NT2/D1 (cell line): Measurements from ENCODE around the gene ADAMTS2.

Experiments used
- SUZ12 ChIP-seq: IDR thresholded peaks from 2 replicates; pipeline ENCODE4 v1.6.1; 2011; ENCODE audit not compliant: insufficient read length, insufficient read depth; ENCODE audit errors: extremely low read depth
- YY1 ChIP-seq: IDR thresholded peaks from 2 replicates; pipeline ENCODE4 v1.6.1; 2011; ENCODE audit not compliant: insufficient read length, insufficient read depth
- ZNF274 ChIP-seq: IDR thresholded peaks from 2 replicates; pipeline ENCODE4 v1.6.1; 2011; ENCODE audit warnings: mild to moderate bottlenecking, low read depth, low read length

GRCh38 chr5:179378441-179379271, 33.4 kb upstream of the ADAMTS2 start:
- TF ChIP-seq YY1 (no peak), ZNF274 (no peak), SUZ12 (no peak)
